HG03354 (cell line): Measurements from ENCODE around the gene YDJC.
"Not testable (repeated sequence)": the region's sequence is repeated elsewhere in the genome, so short reads cannot be mapped to it uniquely, and the experiment has no call there.

ENCODE experiments used
- ATAC-seq: cut with Tn5 transposase; IDR thresholded peaks from one replicate; pipeline ENCODE4 v1.9.1; 2021; ENCODE audit warnings: mild to moderate bottlenecking; ENCODE audit not compliant: unreplicated experiment, poor library complexity, severe bottlenecking

The YDJC gene

GRCh38 chr22:21587803-21588611 lies 41.8 kb downstream of the YDJC start:
- peak; percentile 81 for ATAC-seq

- no peak for ATAC-seq
Measured at GRCh38 chr22:21585389-21585788, 44.4 kb downstream of the YDJC start.

GRCh38 chr22:21582801-21583740 lies 46.8 kb downstream of the YDJC start:
- ATAC-seq: no peak

GRCh38 chr22:21581009-21581713 lies 48.7 kb downstream of the YDJC start:
- ATAC-seq: not testable (repeated sequence)

GRCh38 chr22:21580623-21581007 lies 49.2 kb downstream of the YDJC start:
- ATAC-seq: not testable (repeated sequence)

- no peak for ATAC-seq
Measured at GRCh38 chr22:21579474-21579851, 50.4 kb downstream of the YDJC start.
